K562 (cell line): ENCODE results near the gene RBBP5. TPM values are rescaled to one million over a fixed set of nuclear protein-coding genes. Genes with fewer than 3 reads are reported as not detected.

Experiments
- ARID2 ChIP-seq: fragments of 450-650 bp; IDR thresholded peaks from 2 replicates; pipeline ENCODE4 v1.6.1; 2017; ENCODE audit warnings: antibody characterized with exemption, mild to moderate bottlenecking
- BDP1 ChIP-seq: IDR thresholded peaks from 3 replicates; pipeline ENCODE4 v1.6.1; 2011; ENCODE audit not compliant: insufficient read length, insufficient read depth
- CEBPB ChIP-seq: fragments of 450-650 bp; IDR thresholded peaks from 2 replicates; pipeline ENCODE4 v1.6.1; 2016; ENCODE audit warnings: missing genetic modification characterization, missing compliant biosample characterization
- CTBP1 ChIP-seq: fragments of 450-650 bp; IDR thresholded peaks from 2 replicates; pipeline ENCODE4 v1.6.1; 2016; ENCODE audit warnings: borderline replicate concordance
- HES1 ChIP-seq: fragments of 450-650 bp; IDR thresholded peaks from 2 replicates; pipeline ENCODE4 v1.6.1; 2016; ENCODE audit warnings: low read depth, mild to moderate bottlenecking, moderate library complexity
- NCOR1 ChIP-seq: fragments of 450-650 bp; IDR thresholded peaks from 2 replicates; pipeline ENCODE4 v1.6.1; 2016; ENCODE audit warnings: mild to moderate bottlenecking, moderate library complexity
- NONO ChIP-seq, 2 experiments: fragments of 200-400 bp in 1 of 2; fragments of 450-650 bp in 1 of 2; formaldehyde crosslinking in 1 of 2; IDR thresholded peaks; 2 replicates each; pipeline ENCODE4 v1.6.1; 2017; ENCODE audit warnings: low read depth in 2 of 2, mild to moderate bottlenecking in 2 of 2, moderate library complexity in 2 of 2, low read length in 1 of 2
- POLR2G ChIP-seq: fragments of 200-400 bp; formaldehyde crosslinking; IDR thresholded peaks from 2 replicates; pipeline ENCODE4 v1.6.1; 2017; ENCODE audit warnings: low read depth, mild to moderate bottlenecking, antibody characterized with exemption, low read length, moderate library complexity
- POLR3A ChIP-seq: IDR thresholded peaks from 2 replicates; pipeline ENCODE4 v1.6.1; 2011; ENCODE audit warnings: borderline replicate concordance, mild to moderate bottlenecking, moderate library complexity; ENCODE audit not compliant: insufficient read length, insufficient read depth; ENCODE audit errors: extremely low read depth
- RREB1 ChIP-seq: fragments of 250-450 bp; sonication (Bioruptor Pico); IDR thresholded peaks from 2 replicates; pipeline ENCODE4 v1.4.0; 2020
- SNIP1 ChIP-seq: fragments of 450-650 bp; IDR thresholded peaks from 2 replicates; pipeline ENCODE4 v1.7.1; 2017; ENCODE audit warnings: low read depth, mild to moderate bottlenecking
- TFAM ChIP-seq: fragments of 250-450 bp; sonication (Bioruptor Pico); conservative IDR thresholded peaks from 2 replicates; pipeline ENCODE4 v1.5.0; 2021; ENCODE audit warnings: mild to moderate bottlenecking, moderate library complexity
- TFE3 ChIP-seq: fragments of 450-650 bp; formaldehyde crosslinking; IDR thresholded peaks from 2 replicates; pipeline ENCODE4 v1.4.0; 2020; ENCODE audit warnings: mild to moderate bottlenecking, mixed read lengths
- U2AF1 ChIP-seq: fragments of 200-400 bp; formaldehyde crosslinking; optimal IDR thresholded peaks from 2 replicates; pipeline ENCODE3; 2017; ENCODE audit warnings: mild to moderate bottlenecking, low read depth, low read length, moderate library complexity
- ZNF133 ChIP-seq: fragments of 250-450 bp; sonication (Bioruptor Pico); IDR thresholded peaks from 2 replicates; pipeline ENCODE4 v1.4.0; 2020; ENCODE audit warnings: mild to moderate bottlenecking
- ZNF134 ChIP-seq: fragments of 250-450 bp; sonication (Bioruptor Pico); conservative IDR thresholded peaks from 2 replicates; pipeline ENCODE4 v1.4.0; 2020
- ZNF707 ChIP-seq: fragments of 250-450 bp; sonication (Bioruptor Pico); conservative IDR thresholded peaks from 2 replicates; pipeline ENCODE4 v1.8.0; 2022; ENCODE audit warnings: inconsistent platforms, mild to moderate bottlenecking, moderate library complexity
- polyA plus RNA-seq, 8 experiments: library from polyadenylated mRNA; depleted of rRNA in 4 of 8; stranded (reverse) in 5 of 8; unstranded in 3 of 8; fragments of >200 nt; fragmentation: Nextera tagmentation in 2 of 8; fragmentation: Illumina TruSeq in 1 of 8; extraction: Ambion mirVana in 2 of 8; extraction: Trizol in 1 of 8; gene quantifications; 2 replicates each; pipeline versions ENCODE4 v1.2.1 to v1.2.3, GENCODE V29; 2011 to 2014; ENCODE audit warnings: inconsistent platforms in 1 of 8, missing spikeins in 1 of 8
- total RNA-seq, 7 experiments: library from RNA; depleted of rRNA in 6 of 7; stranded (reverse); fragments of >200 nt in 6 of 7; fragmentation: Illumina TruSeq in 2 of 7; extraction: Trizol in 2 of 7; gene quantifications; 2 replicates each; pipeline versions ENCODE4 v1.2.1 to v1.2.3, GENCODE V29; 2011 to 2021; ENCODE audit warnings: low replicate concordance in 1 of 7
- TF ChIP-seq, protein P1 (sequence below), 2 experiments: fragments of 450-650 bp; conservative IDR thresholded peaks; 2 replicates each; pipeline ENCODE4 v1.6.1; 2017; ENCODE audit warnings: mild to moderate bottlenecking in 2 of 2, moderate library complexity in 2 of 2

Gene RBBP5
- total and polyA plus RNA-seq, 9 of the 15 experiments (the other 6 are each of a cell fraction or from before 2014, with no cell fraction given), result 17.2 to 37.4 (median 28.4) TPM

DNA sequence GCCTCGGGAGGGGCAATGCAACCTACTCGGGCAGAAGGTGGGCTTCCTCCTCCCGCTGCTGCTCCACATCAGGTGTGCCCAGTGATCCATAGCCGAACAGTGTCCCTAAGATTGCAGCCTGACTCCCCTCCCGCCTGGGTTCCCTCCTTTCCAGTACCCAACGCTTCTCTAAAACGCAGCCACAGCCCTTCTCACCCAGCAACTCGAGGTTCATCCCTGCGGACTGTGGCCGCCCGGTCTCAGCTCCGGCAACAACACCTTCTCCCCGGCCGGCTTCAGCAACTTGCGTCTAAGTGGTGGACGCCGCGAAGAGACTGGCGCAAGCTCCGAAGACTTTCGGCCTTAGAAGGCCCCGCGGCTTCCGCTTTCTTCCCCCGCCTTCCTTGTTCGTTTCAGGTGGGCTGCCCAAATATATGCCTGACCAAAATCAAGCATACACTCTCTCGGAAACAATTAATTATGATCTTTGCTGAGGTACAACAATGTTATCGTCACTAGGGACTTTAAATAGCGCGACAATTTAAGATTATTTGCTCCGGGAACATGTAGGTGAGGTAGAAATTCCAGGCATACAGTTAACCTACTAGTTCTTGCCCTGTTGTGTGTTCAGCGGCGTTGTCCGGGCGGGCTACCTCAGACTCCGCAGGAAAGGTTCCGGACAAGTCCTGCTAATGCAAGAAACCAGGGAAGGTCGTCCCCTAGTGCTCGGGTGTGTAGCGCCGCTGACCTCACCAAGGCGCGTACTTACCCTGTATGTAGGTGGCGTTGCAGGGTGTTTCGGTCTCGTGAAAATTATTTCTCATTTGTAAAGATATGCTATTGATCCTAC is at the start of gene RBBP5 (continued):
- peak; percentile 38; the same call in 1 of the 2 replicates for TF ChIP-seq ARID2
- no peak; the same call in 1 of the 2 replicates for TF ChIP-seq ZNF134 (CRISPR knock-in tag)
- peak; percentile 77 for TF ChIP-seq NCOR1
- peak; percentile 96 for TF ChIP-seq CTBP1
- TF ChIP-seq CEBPB (tag), result peak; percentile 73
- no peak for TF ChIP-seq BDP1
- TF ChIP-seq POLR2G, result peak; percentile 98
- TF ChIP-seq RREB1 (CRISPR knock-in tag), result no peak; the same call in 1 of the 2 replicates
- TF ChIP-seq TFE3 (CRISPR knock-in tag), result no peak
- TF ChIP-seq SNIP1, result no peak; the same call in 1 of the 2 replicates
- no peak for TF ChIP-seq POLR3A
- TF ChIP-seq, protein P1, sequence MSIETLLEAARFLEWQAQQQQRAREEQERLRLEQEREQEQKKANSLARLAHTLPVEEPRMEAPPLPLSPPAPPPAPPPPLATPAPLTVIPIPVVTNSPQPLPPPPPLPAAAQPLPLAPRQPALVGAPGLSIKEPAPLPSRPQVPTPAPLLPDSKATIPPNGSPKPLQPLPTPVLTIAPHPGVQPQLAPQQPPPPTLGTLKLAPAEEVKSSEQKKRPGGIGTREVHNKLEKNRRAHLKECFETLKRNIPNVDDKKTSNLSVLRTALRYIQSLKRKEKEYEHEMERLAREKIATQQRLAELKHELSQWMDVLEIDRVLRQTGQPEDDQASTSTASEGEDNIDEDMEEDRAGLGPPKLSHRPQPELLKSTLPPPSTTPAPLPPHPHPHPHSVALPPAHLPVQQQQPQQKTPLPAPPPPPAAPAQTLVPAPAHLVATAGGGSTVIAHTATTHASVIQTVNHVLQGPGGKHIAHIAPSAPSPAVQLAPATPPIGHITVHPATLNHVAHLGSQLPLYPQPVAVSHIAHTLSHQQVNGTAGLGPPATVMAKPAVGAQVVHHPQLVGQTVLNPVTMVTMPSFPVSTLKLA (conservative IDR thresholded peaks at IDR 0.05), result peak; percentile 81 to 92
- no peak for TF ChIP-seq U2AF1
- no peak for TF ChIP-seq HES1
- TF ChIP-seq ZNF707, result no peak
- peak in 1 of 2 experiments; percentile 85; a peak in 2 of 4 replicates for TF ChIP-seq NONO (IDR thresholded peaks at IDR 0.05; ENCODE audit: low read depth in 2 of 2, low read length in 1 of 2)
- no peak for TF ChIP-seq ZNF133 (CRISPR knock-in tag)
- TF ChIP-seq TFAM (CRISPR knock-in tag), result no peak
